Vagina (tissue), 2 donors: ENCODE data around the gene TSPYL4. TPM values are rescaled to one million over a fixed set of nuclear protein-coding genes. Genes with fewer than 3 reads are reported as not detected.

ENCODE experiments used
- DNase-seq, 2 donors: peaks; one replicate each; pipeline ENCODE4 v3.0.0-alpha.2; 2017; ENCODE audit errors: extremely low spot score in 2 of 2
- H3K27ac ChIP-seq: fragments of 200-600 bp; sonication (generic); one replicate; pipeline ENCODE4 v1.5.1; 2019
- H3K27me3 ChIP-seq: fragments of 200-600 bp; sonication (generic); one replicate; pipeline ENCODE4 v1.5.1; 2019
- H3K36me3 ChIP-seq, 2 donors: fragments of 200-600 bp; sonication (generic); one replicate each; pipeline ENCODE4 v1.5.1; 2017 to 2019
- H3K4me1 ChIP-seq: fragments of 200-600 bp; sonication (generic); one replicate; pipeline ENCODE4 v1.5.1; 2019
- H3K4me3 ChIP-seq, 2 donors: fragments of 200-600 bp; sonication (generic); 1 replicate in 1 of 2; 2 replicates in 1 of 2; pipeline ENCODE4 v1.5.1; 2016 to 2019
- H3K9me3 ChIP-seq: fragments of 200-600 bp; sonication (generic); one replicate; pipeline ENCODE4 v1.5.1; 2019
- CTCF ChIP-seq, 3 experiments: fragments of 450-650 bp in 2 of 3; fragments of 200-600 bp in 1 of 3; sonication (generic) in 1 of 3; IDR thresholded peaks; one replicate each; pipeline ENCODE4 v1.5.1; 2017 to 2019; ENCODE audit warnings: antibody characterized with exemption in 3 of 3, mild to moderate bottlenecking in 2 of 3, moderate library complexity in 2 of 3
- POLR2A ChIP-seq, 2 donors: fragments of 450-650 bp; IDR thresholded peaks; one replicate each; pipeline ENCODE4 v1.6.1; 2017; ENCODE audit warnings: antibody characterized with exemption in 2 of 2, mild to moderate bottlenecking in 2 of 2, moderate library complexity in 2 of 2
- POLR2AphosphoS5 ChIP-seq, 2 donors: sonication (generic); formaldehyde crosslinking; IDR thresholded peaks; one replicate each; pipeline ENCODE4 v1.9.0; 2017; ENCODE audit warnings: antibody characterized with exemption in 2 of 2, mild to moderate bottlenecking in 2 of 2, low read depth in 1 of 2; ENCODE audit not compliant: insufficient read depth in 1 of 2
- intact Hi-C: fragments of 100-400 bp; cut with DNase I; formaldehyde crosslinking; loops from one replicate; pipeline ENCODE4 v1.15.1; 2023
- total RNA-seq: library from RNA; depleted of rRNA; stranded (reverse); fragments of >200 nt; gene quantifications from one replicate; pipeline ENCODE4 v1.2.3, GENCODE V29; 2016

The TSPYL4 gene
- total RNA-seq = 11.8 TPM

GRCh38 chr6:116253505-116254296, at the start of gene TSPYL4:
TSPYL4 (minus strand) TSS chr6:116254075; CDS start chr6:116254008, 67 bp downstream.
- Histone ChIP-seq H3K27me3 (no peaks in the 10 kb centered on the region), H3K4me3 (peak within 1 kb of the TSS; percentile 87 to 97), H3K9me3 (no peaks in the 10 kb centered on the region), H3K27ac (peak within 1 kb of the TSS; percentile 90), H3K36me3 (no peaks in the 10 kb centered on the region), H3K4me1 (peaks cover 53% of the 10 kb centered on the region)
- peak; percentile 90 to 98 for TF ChIP-seq POLR2AphosphoS5 (IDR thresholded peaks at IDR 0.05; ENCODE audit: insufficient read depth in 1 of 2, low read depth in 1 of 2)
- TF ChIP-seq CTCF (IDR thresholded peaks at IDR 0.05) = no peak
- peak; percentile 54 to 84 for TF ChIP-seq POLR2A (IDR thresholded peaks at IDR 0.05)
- peak in 1 of 2 donors; percentile 99 for DNase-seq
- intact Hi-C loops = no loop called here

DNA sequence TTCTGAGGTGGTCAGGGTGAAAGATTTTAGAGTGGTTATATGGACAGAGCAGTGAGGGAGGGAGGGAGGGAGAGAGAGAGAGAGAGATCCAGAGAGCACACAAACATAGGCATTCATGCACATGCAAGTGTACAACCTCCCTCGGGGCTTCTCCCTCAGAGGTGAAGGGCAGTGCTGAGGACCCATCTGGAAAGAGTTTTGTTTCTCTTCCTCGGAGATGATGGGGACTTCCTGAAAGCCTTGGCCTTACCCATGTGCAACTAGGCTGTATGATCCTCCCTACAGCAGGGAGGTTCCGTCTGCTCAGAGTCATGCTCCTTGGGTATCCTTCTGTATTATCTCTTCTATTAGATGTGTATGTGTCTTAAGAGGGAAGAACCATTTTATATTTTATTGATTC, 47.2 kb upstream of the TSPYL4 start:
- no peaks in the 10 kb centered on the region for H3K4me1 ChIP-seq
- no peak overlapping the region for H3K4me3 ChIP-seq
- TF ChIP-seq POLR2AphosphoS5 (IDR thresholded peaks at IDR 0.05; ENCODE audit: insufficient read depth in 1 of 2, low read depth in 1 of 2) (no peak), POLR2A (IDR thresholded peaks at IDR 0.05) (no peak), CTCF (IDR thresholded peaks at IDR 0.05) (no peak)
- no peaks in the 10 kb centered on the region for H3K9me3 ChIP-seq
- no peak for DNase-seq
- peaks cover 0 to 5% of the 10 kb centered on the region in 2 donors for H3K36me3 ChIP-seq
- intact Hi-C loops = no loop called here
- H3K27ac ChIP-seq = no peak overlapping the region
- H3K27me3 ChIP-seq = no peaks in the 10 kb centered on the region

DNA sequence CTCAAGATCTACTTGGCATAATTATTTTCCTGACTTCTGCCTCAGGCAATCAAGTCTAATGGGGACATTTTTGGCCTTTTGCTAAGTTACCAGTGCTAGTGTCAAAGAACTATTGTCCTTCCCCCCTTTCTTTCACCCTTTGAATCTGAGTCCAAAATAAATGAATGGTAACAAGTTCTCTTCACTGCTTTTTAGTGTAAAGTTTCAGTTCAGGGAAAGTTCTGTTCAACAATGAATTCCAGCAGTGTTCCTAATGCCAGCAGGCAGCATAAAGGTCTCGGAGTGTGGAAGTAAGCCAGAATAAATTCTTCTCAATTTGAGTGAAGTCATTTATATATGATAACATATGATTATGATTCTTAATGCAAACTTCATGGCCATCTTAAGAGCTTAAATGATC, 46.7 kb upstream of the TSPYL4 start:
- Histone ChIP-seq H3K4me1 (no peaks in the 10 kb centered on the region), H3K9me3 (no peaks in the 10 kb centered on the region), H3K27me3 (no peaks in the 10 kb centered on the region), H3K27ac (no peak overlapping the region), H3K36me3 (peaks cover 0 to 5% of the 10 kb centered on the region in 2 donors), H3K4me3 (no peak overlapping the region)
- no peak for DNase-seq
- TF ChIP-seq POLR2A (IDR thresholded peaks at IDR 0.05) (no peak), POLR2AphosphoS5 (IDR thresholded peaks at IDR 0.05; ENCODE audit: insufficient read depth in 1 of 2, low read depth in 1 of 2) (no peak), CTCF (IDR thresholded peaks at IDR 0.05) (no peak)
- intact Hi-C loops = no loop called here

GRCh38 chr6:116298973-116299372, 45.1 kb upstream of the TSPYL4 start:
- TF ChIP-seq POLR2AphosphoS5 (IDR thresholded peaks at IDR 0.05; ENCODE audit: insufficient read depth in 1 of 2, low read depth in 1 of 2) = no peak
- no peak for TF ChIP-seq POLR2A (IDR thresholded peaks at IDR 0.05)
- TF ChIP-seq CTCF (IDR thresholded peaks at IDR 0.05) = no peak
- no peaks in the 10 kb centered on the region for H3K9me3 ChIP-seq
- intact Hi-C loops = no loop called here
- no peak for DNase-seq
- no peaks in the 10 kb centered on the region for H3K27me3 ChIP-seq
- H3K27ac ChIP-seq = no peak overlapping the region
- H3K36me3 ChIP-seq = peaks cover 0 to 5% of the 10 kb centered on the region in 2 donors
- H3K4me3 ChIP-seq = no peak overlapping the region
- no peaks in the 10 kb centered on the region for H3K4me1 ChIP-seq

- Histone ChIP-seq H3K9me3 (no peaks in the 10 kb centered on the region), H3K36me3 (peaks cover 0 to 5% of the 10 kb centered on the region in 2 donors), H3K27me3 (no peaks in the 10 kb centered on the region), H3K4me3 (no peak overlapping the region), H3K27ac (no peak overlapping the region), H3K4me1 (no peaks in the 10 kb centered on the region)
- TF ChIP-seq POLR2AphosphoS5 (IDR thresholded peaks at IDR 0.05; ENCODE audit: insufficient read depth in 1 of 2, low read depth in 1 of 2) (no peak), CTCF (IDR thresholded peaks at IDR 0.05) (no peak), POLR2A (IDR thresholded peaks at IDR 0.05) (no peak)
- DNase-seq = no peak
- intact Hi-C loops = no loop called here
Observed at GRCh38 chr6:116298273-116298672, 44.4 kb upstream of the TSPYL4 start.
